COLO668 (cell line): ENCODE measurements around the gene BOC.

Source experiments
- DNase-seq: peaks from one replicate; lab custom pipeline; 2025; ENCODE audit not compliant: unreplicated experiment; lab: John Stamatoyannopoulos, UW

Gene BOC

DNA sequence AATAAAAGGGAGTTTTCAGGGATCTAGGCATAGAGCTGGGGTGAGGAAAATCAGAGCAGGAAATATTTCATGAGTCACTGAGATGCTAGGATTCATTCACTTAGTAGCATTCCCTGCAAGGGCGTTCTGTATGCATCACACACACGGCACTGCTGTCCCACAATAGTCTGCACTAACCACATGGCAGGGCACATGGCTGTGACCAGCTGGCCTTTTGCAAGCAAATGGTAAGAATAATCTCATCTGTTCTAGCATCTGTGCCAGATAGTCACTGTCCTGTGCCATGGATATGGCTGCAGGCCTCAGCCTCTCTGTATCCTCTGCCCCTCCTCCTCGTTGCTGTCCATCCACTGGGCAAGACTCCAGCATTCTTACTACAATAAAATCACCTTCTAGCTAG lies 37.8 kb downstream of the BOC start:
- no peak for DNase-seq

DNA sequence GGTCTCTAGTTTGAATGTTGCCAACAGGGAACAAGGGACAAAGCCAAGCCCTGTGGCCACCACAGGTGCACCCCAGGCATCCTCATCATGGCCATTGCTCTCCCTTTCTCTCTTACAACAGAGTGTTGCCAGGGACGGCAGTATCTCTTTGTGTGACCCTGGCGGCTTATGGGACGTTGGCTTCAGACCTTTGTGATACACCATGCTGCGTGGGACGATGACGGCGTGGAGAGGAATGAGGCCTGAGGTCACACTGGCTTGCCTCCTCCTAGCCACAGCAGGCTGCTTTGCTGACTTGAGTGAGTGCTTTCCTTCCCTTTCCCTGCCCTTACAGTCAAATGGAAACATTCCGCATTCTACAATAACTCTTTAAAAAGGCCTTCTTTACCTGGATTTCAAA lies 38.2 kb downstream of the BOC start:
- DNase-seq = no peak

DNA sequence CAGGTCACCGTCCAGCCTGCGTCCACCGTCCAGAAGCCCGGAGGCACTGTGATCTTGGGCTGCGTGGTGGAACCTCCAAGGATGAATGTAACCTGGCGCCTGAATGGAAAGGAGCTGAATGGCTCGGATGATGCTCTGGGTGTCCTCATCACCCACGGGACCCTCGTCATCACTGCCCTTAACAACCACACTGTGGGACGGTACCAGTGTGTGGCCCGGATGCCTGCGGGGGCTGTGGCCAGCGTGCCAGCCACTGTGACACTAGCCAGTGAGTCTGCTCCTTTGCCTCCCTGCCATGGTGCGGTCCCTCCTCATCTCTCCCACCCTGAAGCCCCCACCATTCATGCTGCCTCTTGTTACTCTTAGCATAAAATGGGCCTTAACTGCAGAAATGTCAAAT lies 39.2 kb downstream of the BOC start:
- no peak for DNase-seq

DNA sequence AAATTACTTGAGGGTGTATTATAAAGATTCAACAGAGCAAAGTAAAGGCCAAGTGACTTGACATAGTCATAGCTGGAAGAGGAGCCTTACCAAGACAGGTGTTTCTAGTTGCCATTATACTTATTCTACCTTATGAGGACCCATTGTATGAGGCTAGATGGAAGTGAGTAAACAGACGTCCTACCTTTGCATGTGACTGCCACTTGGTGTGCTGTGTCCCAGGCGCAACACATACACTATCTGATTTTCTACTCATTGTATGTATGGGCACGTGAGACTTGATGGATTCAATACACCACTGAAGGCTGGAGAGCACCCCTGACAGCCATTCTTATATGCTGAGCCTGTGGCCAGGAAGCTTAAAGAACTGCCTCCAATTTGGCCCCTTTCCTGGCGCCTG lies 40.5 kb downstream of the BOC start:
- no peak for DNase-seq

DNA sequence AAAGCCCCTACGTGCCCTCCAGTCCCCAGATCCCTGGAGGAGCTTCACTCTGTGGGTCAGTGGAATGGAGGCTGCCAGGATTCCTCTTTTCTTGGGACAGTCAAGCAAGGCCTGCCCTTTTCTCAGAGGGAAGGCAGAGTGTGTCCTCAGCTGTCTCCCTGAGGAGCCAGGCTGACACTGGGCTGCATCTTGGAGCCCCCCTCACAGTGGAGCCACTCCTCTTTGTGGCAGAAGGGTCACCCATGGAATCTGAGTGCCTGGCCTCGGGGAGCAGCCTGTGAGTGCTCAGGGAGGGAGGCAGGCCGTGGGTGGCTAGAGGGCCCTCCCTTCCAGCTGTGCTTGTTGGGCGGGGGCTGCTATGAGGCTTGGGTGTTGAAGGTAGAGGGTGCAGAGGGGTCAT lies 41.2 kb downstream of the BOC start:
- no peak for DNase-seq

DNA sequence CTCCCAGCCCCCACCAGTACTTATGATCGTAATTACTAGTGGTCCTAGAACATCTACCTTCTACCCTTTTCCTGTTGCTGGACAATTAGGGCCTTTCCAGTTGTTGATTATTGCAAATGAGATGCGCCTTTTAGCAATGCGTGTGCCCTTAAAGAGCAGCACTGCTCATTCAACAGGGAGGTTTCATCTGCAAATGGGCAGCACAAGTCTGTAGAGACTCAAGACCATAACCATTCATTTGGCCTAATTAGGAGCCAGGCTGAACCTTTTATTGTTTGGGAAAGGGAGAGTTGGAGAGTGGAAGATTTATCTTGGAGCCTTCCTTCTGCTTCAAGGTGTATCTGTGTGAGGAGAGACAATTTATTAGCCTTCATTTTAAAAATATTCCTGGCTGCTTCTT lies 42.3 kb downstream of the BOC start:
- DNase-seq = no peak

DNA sequence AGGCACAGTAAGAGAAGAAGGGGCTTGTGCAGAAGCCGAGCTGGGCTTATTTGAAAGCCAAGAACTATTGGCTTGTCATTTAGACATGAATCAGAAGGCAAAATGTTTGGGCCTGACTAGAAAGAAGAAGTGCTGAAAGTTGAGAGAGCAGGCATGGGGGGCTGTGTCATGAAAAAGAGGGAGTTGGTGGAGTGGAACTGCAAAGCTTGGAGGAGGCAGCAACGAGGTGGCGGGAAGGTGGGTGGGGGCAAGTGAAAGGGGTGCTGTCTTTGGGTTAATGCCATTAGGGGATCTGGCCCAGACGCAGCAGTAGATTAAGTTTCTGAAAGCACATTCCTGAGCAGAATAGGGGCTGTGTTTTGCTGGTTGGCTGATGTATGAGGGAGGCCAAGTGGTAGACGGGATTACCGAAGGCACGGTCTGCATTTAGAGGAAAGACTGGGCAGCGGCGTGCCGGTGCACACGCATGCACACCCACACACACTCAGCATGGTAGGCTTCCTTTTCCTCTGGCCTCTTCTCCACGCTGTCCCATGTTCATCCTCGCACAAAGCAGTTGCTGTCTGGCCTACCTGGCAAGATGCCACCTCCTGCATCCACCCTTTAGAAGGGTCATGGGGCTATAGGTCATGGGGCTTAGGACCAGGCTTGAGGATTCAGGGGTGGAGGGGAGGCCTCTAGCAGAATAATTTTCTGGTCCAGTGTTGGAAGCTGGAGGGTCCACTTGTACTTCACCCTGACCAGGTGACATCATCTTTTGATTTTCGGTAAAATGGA lies 43.0 kb downstream of the BOC start:
- no peak for DNase-seq

DNA sequence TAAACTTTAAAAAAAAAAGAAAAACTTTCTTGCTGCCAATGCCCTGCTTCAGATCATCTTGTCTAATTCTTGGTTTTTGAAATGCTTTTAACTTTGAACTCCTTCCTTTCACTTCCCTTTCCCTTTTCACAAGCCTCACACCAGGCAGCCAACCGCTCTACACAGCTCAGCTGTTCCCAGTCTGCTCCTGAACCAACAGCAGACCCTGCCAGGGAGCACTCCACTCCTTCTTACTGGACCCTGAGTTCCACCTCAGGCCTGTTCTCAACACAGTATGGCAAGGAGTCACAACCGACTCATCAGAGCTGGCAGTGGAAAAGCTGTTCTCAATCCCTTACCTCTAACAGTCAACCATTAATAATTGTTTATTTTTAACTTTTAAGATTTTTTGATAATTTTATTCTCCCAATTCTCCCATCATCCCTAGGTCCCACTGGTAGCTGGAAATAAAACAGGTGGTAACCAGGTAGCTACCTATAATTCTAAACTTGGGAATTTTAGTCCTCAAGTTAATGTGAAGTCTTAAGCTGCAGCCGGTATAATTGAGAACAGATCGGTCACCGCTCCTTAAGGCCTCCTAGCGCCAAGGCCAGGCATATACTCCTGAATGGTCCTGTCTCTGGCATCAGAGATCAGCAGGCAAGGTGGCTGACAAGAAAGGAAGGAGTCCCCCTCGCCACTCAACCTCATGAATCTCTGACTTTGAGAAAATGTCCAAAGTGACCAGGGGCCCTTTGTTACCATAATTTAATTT lies 43.9 kb downstream of the BOC start:
- no peak for DNase-seq

DNA sequence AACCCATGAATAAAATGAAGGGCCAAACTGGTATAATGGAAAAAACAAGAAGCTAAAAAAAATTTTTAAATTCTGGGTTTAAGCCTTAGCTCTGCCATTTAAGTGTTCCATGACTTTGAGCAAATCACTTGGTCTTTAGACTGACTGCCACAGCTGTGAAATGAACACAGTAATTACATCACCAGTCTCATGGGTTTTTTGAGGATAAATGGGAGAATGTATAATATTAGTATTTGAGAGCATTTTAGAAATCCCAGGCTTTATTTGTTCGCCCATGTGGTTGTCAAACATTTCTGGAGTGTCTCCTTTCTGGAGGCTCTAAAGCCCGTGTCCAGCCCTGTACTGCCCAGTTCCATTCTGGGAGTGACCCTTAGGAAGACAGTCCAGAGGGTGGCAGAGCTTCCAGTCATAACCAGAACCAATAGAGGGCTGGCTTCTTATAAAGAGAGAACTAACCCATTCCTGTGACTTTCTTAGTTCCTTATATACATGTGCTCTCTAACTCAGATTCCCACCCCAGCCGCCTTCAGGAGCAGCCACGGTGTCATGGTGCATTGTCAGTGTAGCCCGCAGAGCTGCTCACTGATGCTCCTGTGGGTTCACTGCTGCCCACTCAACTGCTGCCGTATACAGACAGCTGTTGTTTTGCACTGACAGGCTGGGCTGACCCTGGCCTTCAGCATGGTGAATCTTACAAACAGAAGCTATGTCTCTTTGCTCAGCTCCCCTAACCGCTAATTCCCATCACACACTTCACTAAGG lies 44.7 kb downstream of the BOC start:
- no peak for DNase-seq

DNA sequence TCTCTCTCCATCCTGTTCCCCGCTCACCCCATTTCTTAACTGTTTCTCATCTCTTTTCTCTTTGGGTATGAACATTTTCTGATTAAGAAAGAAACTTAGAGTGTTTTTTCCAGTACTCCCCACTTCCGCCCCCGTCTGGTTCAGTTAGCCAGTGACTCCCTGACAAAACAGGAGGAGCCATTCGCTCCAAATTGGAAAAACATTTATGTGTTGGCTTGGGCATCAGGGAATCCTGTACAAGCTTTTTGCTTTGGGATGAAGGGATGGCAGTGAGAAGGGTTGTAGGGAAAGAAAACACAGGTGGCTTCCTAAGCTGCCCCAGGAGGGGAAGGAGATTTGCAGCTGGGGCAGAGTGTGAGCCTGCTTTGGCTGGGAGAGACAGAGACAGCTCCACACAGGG lies 47.0 kb downstream of the BOC start:
- no peak for DNase-seq

DNA sequence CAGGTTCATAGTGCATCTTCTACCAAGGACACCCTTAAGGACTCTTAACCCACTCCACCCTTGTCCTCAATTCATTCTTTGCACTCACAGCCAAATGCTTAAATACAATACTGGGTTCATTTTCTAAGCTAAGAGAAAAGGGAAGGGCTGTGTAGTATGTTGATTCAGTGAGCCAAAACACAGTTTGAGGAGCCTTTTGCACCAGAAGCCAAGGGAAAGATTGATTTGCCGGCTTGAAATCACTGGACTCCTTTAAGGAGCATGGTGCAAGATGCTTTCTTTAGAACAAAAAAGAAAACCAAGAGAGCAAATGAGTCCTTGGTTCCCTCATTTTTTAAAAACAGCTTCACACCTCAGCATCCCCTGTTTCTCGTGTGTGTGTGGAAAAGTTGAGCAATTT lies 47.8 kb downstream of the BOC start:
- no peak for DNase-seq

DNA sequence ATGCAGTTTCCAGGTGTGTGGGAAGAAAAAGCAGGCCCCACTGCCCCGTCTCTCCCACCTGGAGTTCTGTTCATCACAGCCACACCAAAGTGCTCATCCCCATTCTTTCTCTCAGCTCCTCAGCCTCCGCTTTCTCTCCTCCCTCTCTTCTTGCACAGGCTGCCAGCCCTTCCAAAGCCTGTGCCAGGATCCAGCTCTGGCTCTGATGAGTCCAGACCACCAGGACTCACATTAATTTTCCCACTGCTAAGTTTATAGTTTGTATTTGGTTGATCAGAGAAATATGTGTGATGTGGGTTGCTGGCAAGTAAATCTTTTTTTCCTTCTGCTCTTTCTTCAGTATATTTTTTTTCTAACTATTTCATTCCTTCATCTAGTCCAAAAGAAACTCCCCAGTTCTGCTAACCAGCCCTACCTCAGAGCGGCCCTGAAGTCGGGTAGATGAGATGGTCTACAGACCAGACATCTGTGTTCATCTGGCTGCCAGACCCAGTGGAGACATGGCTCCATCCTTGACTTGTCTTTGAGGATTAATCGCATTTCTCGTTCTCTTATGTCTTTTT lies 49.8 kb downstream of the BOC start:
- no peak for DNase-seq

DNA sequence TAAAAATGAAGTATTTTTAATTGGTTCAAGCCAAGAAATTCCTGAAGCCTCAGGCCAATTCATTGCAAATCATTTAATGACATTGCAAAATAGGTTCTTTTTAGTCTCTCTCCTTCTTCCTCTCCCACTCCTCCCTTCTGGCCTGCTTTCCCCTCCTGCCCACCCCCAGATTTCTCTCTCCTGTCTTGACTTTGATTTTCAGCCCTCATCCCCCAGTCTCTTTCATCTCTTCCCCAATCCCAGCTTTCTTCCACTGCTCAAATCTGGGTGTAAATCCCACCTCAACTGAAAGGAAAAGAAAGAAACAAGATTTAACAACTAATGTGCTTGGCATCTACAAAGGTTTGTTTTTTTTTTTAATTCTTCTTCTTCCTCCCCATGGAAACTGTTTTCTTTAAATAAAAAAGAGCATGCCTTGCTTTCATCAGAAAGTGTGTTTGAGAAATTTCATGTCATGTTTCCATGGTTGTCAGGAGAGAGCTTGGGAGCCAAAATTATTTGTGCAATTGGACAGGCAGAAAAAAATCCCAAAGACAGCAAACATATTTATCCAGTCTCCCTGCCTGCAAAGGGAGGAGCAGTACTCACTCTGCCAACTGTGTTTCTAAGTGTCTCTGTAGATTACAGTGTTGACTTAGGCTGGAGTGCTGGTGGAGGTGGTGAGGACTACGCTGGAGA lies 50.4 kb downstream of the BOC start:
- DNase-seq = no peak

DNA sequence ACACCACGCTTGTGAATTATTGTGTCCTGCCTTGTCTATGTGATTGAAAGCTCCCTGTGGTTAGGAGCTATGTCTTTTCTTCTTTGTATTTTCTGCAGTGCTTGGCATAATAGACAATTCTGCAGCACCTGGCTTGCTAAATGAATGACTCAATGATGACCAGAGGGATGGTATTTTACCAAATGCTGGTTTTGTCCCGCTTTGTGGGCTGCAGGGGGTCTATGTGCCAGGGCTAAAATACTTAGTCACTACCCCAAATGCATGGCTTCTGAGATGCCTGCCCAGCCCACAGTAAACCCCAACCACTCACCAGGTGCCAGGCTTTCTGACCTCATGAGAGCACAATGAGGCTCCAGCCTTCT lies 50.9 kb downstream of the BOC start:
- no peak for DNase-seq

DNA sequence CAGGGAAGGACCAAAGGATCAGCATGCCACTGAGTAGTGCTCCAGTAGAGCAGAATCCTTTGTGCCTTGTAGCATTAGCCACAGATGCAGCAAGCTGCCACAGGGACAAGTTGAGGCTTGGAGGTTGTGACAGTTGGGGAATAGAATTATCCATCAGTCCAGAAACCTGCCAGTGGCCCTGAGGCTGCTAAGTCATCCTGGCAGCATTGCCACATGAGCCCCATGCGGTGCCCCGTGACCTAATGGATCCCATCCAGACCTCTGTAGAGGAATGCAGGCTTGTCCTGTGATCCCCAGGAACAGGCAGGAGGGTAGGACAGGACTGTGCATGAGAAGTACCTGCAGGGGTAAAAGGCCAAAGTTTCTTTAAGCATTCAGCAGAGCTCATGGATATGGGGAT lies 51.7 kb downstream of the BOC start:
- DNase-seq = no peak

DNA sequence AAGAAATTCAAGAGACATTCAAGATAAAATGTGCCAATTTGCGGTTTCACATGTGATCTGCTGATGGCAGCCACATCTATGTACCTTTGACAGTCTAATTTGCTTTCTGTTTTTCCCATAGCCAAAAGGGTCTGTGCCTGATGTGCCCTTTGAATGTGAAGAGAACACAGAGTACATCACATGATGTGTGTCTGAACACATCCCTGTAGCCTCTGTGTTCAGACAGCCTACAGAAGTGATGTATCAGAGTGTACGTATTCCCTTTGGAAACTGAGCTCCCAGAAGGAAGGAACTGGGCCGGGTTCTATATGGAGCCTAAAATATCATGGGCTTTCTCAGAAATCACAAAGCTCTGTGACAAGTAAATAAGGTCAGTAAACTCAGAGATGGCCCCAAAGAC lies 52.4 kb downstream of the BOC start:
- no peak for DNase-seq

DNA sequence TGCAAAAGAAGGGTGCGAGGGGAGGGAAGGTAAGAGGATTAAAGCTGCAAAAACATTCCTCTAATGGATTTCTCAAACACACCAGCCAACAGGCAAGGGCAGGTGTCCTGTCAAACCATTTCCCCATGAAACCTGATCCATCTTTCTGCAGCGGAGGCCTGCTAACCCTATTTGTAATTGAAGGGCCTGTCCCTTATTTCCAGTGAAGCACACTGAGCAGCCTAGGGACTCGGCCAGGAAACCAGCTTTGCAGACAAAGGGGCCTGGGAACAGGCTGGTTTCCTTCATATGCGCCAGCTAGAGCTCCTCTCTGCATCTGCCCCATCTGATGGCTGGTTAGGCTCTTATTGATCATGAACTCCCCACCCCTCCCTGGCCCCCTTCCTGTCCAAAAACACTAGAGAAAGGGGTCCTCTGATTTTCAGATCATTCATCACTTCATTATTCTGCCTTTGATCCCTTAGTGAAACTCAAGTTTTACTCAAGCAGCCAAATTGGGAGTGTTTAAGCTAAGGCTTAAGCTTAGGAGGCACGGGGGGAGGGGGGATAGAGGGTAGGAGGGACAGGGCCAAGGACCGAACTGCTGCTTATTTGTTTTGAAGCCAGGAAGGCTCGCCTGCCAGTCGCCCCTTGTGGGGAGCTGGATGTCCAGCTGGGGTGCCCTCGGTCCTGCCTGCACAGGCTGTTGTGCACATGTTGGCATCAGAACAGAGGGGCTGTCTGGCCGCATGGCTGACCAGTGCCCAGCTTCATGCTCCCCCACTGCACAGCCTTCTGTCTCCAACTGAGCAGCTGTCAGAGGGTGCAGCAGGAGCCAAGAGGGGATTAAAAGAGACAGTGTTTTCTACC lies 53.1 kb downstream of the BOC start:
- peak; percentile 65 for DNase-seq

DNA sequence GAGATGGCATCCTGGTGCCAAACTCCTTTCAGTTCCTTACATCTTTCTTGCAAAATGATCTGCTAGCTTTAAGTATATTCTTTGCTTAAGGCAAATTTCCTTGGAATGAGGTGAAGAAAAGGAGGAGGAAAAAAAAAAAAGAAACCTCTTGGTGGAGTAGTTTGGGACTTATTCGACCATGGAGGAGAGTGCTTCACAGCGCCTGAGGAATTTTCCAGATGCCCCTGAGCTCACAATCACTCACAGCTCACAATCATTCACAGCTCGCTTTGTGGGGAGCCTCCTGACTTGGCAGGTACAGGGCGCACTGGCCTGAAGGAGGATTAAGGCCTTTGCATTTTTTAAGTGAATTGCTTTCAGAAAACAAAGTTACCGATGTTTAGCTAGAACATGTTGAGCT lies 53.9 kb downstream of the BOC start:
- DNase-seq = no peak

DNA sequence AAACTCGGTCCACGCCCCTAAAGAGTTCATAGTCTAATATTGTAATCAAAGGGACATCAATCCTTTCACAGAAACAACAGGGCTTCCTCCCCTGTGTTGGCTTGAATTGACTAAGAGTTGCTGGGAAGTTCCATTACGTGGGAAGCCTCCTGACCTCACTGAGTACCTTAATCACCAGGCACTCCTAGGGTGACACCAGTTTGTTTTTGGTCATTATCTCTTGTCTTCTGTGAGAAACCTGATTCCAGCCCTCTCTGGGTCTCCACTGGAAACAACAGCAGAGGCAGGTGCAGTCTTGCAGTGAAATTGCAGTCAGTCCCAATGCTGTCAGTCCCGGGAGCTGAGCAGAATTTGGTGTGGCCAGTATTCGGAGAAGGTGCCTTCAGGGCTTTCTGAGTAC lies 55.4 kb downstream of the BOC start:
- peak; percentile 61 for DNase-seq

DNA sequence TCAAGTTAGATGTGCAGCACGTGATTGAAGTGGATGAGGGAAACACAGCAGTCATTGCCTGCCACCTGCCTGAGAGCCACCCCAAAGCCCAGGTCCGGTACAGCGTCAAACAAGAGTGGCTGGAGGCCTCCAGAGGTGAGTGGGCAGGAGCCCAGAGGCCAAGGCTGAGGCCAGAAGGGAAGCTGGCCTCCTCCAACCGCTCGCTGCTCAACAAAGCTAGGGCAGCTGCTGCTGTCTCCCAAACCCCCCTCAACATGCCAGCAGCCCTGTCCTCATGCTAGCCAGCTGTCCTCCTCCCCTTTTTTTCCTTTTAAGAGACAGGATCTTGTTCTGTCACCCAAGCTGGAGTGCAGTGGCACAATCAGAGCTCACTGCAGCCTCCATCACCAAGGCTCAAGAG lies 57.0 kb downstream of the BOC start:
- DNase-seq = no peak
